ENCODE data around the gene SBF2. TPM values are rescaled to one million over a fixed set of nuclear protein-coding genes. Genes with fewer than 3 reads are reported as not detected.

Gene SBF2
- total and polyA plus RNA-seq, 2 of the 13 experiments (the other 11 are each of a cell fraction or from before 2014, with no cell fraction given), result 24.0 to 45.8 TPM

- no peak for TF ChIP-seq NFYB (CRISPR knock-in tag; IDR thresholded peaks at IDR 0.05)
- TF ChIP-seq FOSL2 (CRISPR knock-in tag; IDR thresholded peaks at IDR 0.05), result peak; percentile 91
- TF ChIP-seq NR1H2 (CRISPR knock-in tag; IDR thresholded peaks at IDR 0.05; ENCODE audit: borderline replicate concordance, low read depth), result peak; percentile 99
- no peak for TF ChIP-seq DR1 (CRISPR knock-in tag; IDR thresholded peaks at IDR 0.05)
- peak; percentile 96 for TF ChIP-seq PRPF4 (IDR thresholded peaks at IDR 0.05; ENCODE audit: low read depth, low read length, poor library complexity, severe bottlenecking)
- no peak for TF ChIP-seq RNF2 (conservative IDR thresholded peaks at IDR 0.05; ENCODE audit: low read depth)
- TF ChIP-seq FOXM1 (CRISPR knock-in tag; IDR thresholded peaks at IDR 0.05), result no peak
- TF ChIP-seq ZXDC (CRISPR knock-in tag; IDR thresholded peaks at IDR 0.05), result no peak
- no peak for TF ChIP-seq SMYD3 (CRISPR knock-in tag; IDR thresholded peaks at IDR 0.05)
- TF ChIP-seq PHF21A (CRISPR knock-in tag; IDR thresholded peaks at IDR 0.05), result peak; percentile 71
- TF ChIP-seq YEATS4 (CRISPR knock-in tag; IDR thresholded peaks at IDR 0.05; ENCODE audit: borderline replicate concordance), result peak; percentile 46; the same call in 1 of the 2 replicates
- no peak for TF ChIP-seq MTF1 (CRISPR knock-in tag; IDR thresholded peaks at IDR 0.05)
- TF ChIP-seq ZNF10 (CRISPR knock-in tag; IDR thresholded peaks at IDR 0.05; ENCODE audit: borderline replicate concordance, low read depth), result no peak
- no peak for TF ChIP-seq ZNF678 (CRISPR knock-in tag; IDR thresholded peaks at IDR 0.05)
- TF ChIP-seq, protein P1, sequence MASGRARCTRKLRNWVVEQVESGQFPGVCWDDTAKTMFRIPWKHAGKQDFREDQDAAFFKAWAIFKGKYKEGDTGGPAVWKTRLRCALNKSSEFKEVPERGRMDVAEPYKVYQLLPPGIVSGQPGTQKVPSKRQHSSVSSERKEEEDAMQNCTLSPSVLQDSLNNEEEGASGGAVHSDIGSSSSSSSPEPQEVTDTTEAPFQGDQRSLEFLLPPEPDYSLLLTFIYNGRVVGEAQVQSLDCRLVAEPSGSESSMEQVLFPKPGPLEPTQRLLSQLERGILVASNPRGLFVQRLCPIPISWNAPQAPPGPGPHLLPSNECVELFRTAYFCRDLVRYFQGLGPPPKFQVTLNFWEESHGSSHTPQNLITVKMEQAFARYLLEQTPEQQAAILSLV (CRISPR knock-in tag; IDR thresholded peaks at IDR 0.05; ENCODE audit: borderline replicate concordance), result no peak; the same call in 1 of the 2 replicates
- no peak for TF ChIP-seq ZNF224 (CRISPR knock-in tag; IDR thresholded peaks at IDR 0.05)
- TF ChIP-seq ASH2L (IDR thresholded peaks at IDR 0.05; ENCODE audit: insufficient read length, low read depth, low read length), result peak; percentile 79
- TF ChIP-seq, protein P2, sequence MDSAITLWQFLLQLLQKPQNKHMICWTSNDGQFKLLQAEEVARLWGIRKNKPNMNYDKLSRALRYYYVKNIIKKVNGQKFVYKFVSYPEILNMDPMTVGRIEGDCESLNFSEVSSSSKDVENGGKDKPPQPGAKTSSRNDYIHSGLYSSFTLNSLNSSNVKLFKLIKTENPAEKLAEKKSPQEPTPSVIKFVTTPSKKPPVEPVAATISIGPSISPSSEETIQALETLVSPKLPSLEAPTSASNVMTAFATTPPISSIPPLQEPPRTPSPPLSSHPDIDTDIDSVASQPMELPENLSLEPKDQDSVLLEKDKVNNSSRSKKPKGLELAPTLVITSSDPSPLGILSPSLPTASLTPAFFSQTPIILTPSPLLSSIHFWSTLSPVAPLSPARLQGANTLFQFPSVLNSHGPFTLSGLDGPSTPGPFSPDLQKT (CRISPR knock-in tag; IDR thresholded peaks at IDR 0.05; ENCODE audit: borderline replicate concordance), result no peak
- TF ChIP-seq ZNF317 (CRISPR knock-in tag; IDR thresholded peaks at IDR 0.05), result no peak
- TF ChIP-seq RFX3 (CRISPR knock-in tag; IDR thresholded peaks at IDR 0.05), result no peak
- no peak for TF ChIP-seq ZNF441 (CRISPR knock-in tag; IDR thresholded peaks at IDR 0.05; ENCODE audit: borderline replicate concordance)
- TF ChIP-seq RBFOX2 (IDR thresholded peaks at IDR 0.05; ENCODE audit: low read depth, low read length), result peak; percentile 85
Observed at GRCh38 chr11:10307400-10308200, 13.6 kb upstream of the SBF2 start (continued).
